HG02571 (cell line): Measurements from ENCODE around the gene ST6GALNAC3.

Source experiments
- ATAC-seq: cut with Tn5 transposase; IDR thresholded peaks from one replicate; pipeline ENCODE4 v1.9.1; 2021; ENCODE audit warnings: mild to moderate bottlenecking, moderate library complexity; ENCODE audit not compliant: unreplicated experiment

ST6GALNAC3 gene

DNA sequence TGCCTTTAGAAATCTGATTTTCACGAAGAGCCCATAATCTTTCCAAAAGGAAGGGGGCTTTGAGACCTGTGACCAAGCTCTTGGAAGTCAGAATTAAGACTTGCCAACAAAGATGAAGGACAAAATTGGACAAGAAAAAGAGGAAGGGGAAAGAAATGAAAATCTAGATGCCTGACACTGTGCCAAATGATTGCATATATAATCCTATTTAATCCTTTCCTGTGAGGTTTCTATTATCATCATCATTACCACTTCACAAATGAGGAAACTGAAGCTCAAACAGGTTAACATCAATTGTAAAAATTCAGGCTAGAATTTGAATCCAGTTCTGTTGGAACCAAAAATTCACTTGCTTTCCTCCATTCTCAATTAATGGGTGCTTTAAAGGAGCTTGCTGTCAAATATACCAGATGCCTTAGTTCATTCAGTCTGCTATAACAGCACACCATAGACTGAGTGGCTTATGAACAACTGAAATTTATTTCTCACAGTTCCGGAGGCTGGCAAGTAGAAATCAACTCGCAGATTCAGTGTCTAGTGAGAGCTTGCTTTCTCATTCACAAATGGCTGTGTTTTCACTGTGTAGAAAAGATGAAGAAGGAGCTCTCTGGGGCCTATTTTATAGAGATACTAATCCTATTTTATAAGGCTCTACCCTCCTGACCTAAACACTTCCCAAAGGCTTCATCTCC is 595.2 kb downstream of the ST6GALNAC3 start:
- ATAC-seq, result no peak

DNA sequence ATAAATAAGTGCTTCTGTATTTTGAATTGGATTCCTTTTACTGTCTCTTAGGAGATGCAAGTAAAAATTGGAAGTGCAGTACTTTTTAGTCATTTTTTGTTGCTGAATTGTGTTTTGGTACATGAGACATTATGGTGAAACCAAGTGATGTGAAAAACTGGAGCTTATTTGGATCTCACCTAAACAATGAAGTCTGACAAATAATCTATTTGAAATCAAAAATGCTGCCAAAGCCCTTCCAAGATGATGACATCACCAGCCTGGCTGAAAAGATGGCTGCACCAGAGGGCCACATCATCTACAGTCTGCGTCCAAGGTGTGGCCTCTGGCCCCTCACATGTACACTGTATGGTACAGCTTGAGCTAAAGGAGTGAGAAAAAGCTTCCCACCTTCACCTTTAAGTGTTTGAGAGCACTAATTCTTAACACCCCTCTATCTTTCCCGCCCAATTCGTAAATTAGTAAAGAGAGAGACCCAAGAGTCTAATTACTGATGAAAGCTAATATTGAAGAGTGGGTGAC is 600.2 kb downstream of the ST6GALNAC3 start:
- ATAC-seq, result no peak

DNA sequence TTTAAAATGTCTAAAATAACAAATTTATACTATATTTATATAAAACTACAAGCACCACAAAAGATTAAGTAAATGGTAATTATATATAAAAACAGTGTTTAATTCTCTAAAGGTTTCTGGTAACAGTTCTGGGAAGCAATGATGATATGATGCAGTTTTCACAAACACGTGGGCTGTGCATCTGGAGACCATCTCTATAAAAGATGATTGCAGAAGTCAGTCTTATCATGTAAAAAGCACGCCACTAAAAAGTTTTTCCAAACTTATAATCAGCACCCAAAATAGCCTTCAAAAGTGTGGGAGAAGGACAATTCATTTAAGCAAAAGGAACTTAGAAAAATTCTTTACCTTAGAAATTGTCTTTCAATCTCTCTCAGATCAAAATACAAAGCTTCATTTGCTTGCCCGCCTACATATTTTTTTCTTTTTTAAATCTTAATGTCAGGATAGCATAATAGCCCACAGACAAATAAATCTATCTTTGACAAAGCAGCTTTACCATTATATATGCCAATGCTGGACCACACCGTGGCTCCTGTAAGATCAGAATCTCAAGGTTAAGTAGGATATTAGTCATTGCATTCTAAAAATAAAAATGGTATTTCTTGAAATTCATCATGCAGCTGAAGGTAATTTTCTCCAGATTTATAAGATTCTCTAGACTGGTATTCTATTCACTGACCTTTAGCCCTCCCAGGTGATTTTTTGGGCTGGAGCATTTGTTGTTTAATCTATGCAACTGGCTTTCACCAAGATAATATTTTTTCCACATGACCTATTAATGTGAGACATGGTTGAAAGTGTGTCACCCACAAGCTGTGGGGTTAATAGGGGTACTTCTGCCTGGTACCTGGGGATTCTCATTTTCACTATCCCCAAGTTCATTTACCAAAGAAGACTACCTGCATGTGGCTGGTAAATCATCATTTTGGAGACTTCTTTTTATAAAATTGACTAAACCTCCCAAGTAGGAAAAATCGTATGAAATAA is 603.2 kb downstream of the ST6GALNAC3 start:
- no peak for ATAC-seq

- no peak for ATAC-seq
These were observed 605.1 kb downstream of the ST6GALNAC3 start for GRCh38 chr1:76679534-76680152.

- ATAC-seq, result no peak
These were observed 606.1 kb downstream of the ST6GALNAC3 start for GRCh38 chr1:76680651-76681050.

- ATAC-seq, result no peak
These were observed 607.6 kb downstream of the ST6GALNAC3 start for GRCh38 chr1:76682138-76682537.
